MM.1S (cell line): ENCODE measurements around the gene FGD4.

ENCODE experiments used
- DNase-seq: peaks from one replicate; pipeline ENCODE4 v3.0.0-alpha.2; 2015
- H2AFZ ChIP-seq: fragments of 300-600 bp; sonication (generic); 2 replicates; pipeline ENCODE4 v1.6.0; 2016; ENCODE audit warnings: antibody characterized with exemption, low read length
- H3F3A ChIP-seq: fragments of 300-600 bp; sonication (generic); 2 replicates; pipeline ENCODE4 v1.6.1; 2016; ENCODE audit warnings: mild to moderate bottlenecking, antibody characterized with exemption, low read length, moderate library complexity, mixed read lengths; ENCODE audit not compliant: insufficient read depth
- H3K27ac ChIP-seq: fragments of 300-600 bp; sonication (generic); 2 replicates; pipeline ENCODE4 v1.5.1; 2016; ENCODE audit warnings: mild to moderate bottlenecking, low read length
- H3K27me3 ChIP-seq: fragments of 300-600 bp; sonication (generic); replicated peaks from 2 replicates; pipeline ENCODE4 v1.6.0; 2016; ENCODE audit warnings: low read length; ENCODE audit not compliant: insufficient read depth
- H3K36me3 ChIP-seq: fragments of 300-600 bp; sonication (generic); replicated peaks from 2 replicates; pipeline ENCODE4 v1.6.1; 2016; ENCODE audit warnings: mild to moderate bottlenecking, low read length, mixed read lengths; ENCODE audit not compliant: insufficient read depth
- H3K4me1 ChIP-seq: fragments of 300-600 bp; sonication (generic); 2 replicates; pipeline ENCODE4 v1.6.1; 2016; ENCODE audit warnings: low read length, mixed read lengths
- H3K4me2 ChIP-seq: fragments of 300-600 bp; sonication (generic); 2 replicates; pipeline ENCODE4 v1.6.0; 2016; ENCODE audit warnings: low read depth, low read length
- H3K4me3 ChIP-seq: fragments of 300-600 bp; sonication (generic); 2 replicates; pipeline ENCODE4 v1.5.1; 2016; ENCODE audit warnings: low read length, mixed read lengths
- H3K79me2 ChIP-seq: fragments of 300-600 bp; sonication (generic); 2 replicates; pipeline ENCODE4 v1.6.1; 2016; ENCODE audit warnings: mixed run types, low read length, mixed read lengths
- H3K9ac ChIP-seq: fragments of 300-600 bp; sonication (generic); 2 replicates; pipeline ENCODE4 v1.6.1; 2016; ENCODE audit warnings: low read length, mixed read lengths
- H3K9me2 ChIP-seq: fragments of 300-600 bp; sonication (generic); replicated peaks from 2 replicates; pipeline ENCODE4 v1.6.1; 2016; ENCODE audit warnings: mild to moderate bottlenecking, low read length, mixed read lengths; ENCODE audit not compliant: insufficient read depth
- H3K9me3 ChIP-seq: fragments of 300-600 bp; sonication (generic); replicated peaks from 2 replicates; pipeline ENCODE4 v1.6.1; 2016; ENCODE audit warnings: mild to moderate bottlenecking, low read length, mixed read lengths; ENCODE audit not compliant: insufficient read depth
- H4K20me1 ChIP-seq: fragments of 300-600 bp; sonication (generic); 2 replicates; pipeline ENCODE4 v1.6.1; 2016; ENCODE audit warnings: mild to moderate bottlenecking, low read length, moderate library complexity, mixed read lengths; ENCODE audit not compliant: insufficient read depth
- CTCF ChIP-seq: fragments of 300-600 bp; sonication (generic); IDR thresholded peaks from 2 replicates; pipeline ENCODE4 v1.5.1; 2016; ENCODE audit warnings: antibody characterized with exemption, low read length, mixed read lengths
- EZH2 ChIP-seq: fragments of 300-600 bp; sonication (generic); optimal IDR thresholded peaks from 2 replicates; pipeline ENCODE3; 2017; ENCODE audit warnings: low read depth, mild to moderate bottlenecking, antibody characterized with exemption, low read length, mixed read lengths
- EZH2phosphoT487 ChIP-seq: fragments of 300-600 bp; sonication (generic); IDR thresholded peaks from 2 replicates; pipeline ENCODE4 v1.6.1; 2018; ENCODE audit warnings: antibody characterized with exemption, low read length

Gene FGD4

GRCh38 chr12:32466986-32467711, 67.8 kb downstream of the FGD4 start:
- DNase-seq: peak; percentile 2
- peak overlapping the region; percentile 99; the same call in 1 of the 2 replicates for H3K27ac ChIP-seq
- H3K4me2 ChIP-seq: no peak overlapping the region
- peaks cover 53% of the 10 kb centered on the region for H3K4me1 ChIP-seq
- no peak overlapping the region for H2AFZ ChIP-seq
- TF ChIP-seq CTCF: no peak
- no peak for TF ChIP-seq EZH2phosphoT487
- TF ChIP-seq EZH2: no peak
- H3K4me3 ChIP-seq: no peak overlapping the region
- H3F3A ChIP-seq: peaks cover 42% of the 10 kb centered on the region
- no peaks in the 10 kb centered on the region for H3K36me3 ChIP-seq
- H3K9ac ChIP-seq: no peak overlapping the region
- peaks cover 17% of the 10 kb centered on the region; the same call in 1 of the 2 replicates for H3K79me2 ChIP-seq
- no peaks in the 10 kb centered on the region for H3K9me3 ChIP-seq
- no peaks in the 10 kb centered on the region for H3K27me3 ChIP-seq
- no peaks in the 10 kb centered on the region for H4K20me1 ChIP-seq
- H3K9me2 ChIP-seq: no peaks in the 10 kb centered on the region

- Histone ChIP-seq H4K20me1 (no peaks in the 10 kb centered on the region), H3K36me3 (no peaks in the 10 kb centered on the region), H3F3A (peaks cover 32% of the 10 kb centered on the region), H3K9me3 (no peaks in the 10 kb centered on the region), H3K4me2 (peak overlapping the region; percentile 94), H3K9me2 (no peaks in the 10 kb centered on the region), H3K27me3 (no peaks in the 10 kb centered on the region), H3K79me2 (peaks cover 17% of the 10 kb centered on the region; the same call in 1 of the 2 replicates), H3K4me1 (peaks cover 43% of the 10 kb centered on the region), H3K27ac (peak overlapping the region; percentile 99), H2AFZ (peak overlapping the region; percentile 76), H3K4me3 (peak overlapping the region; percentile 42), H3K9ac (peak overlapping the region; percentile 85)
- peak; percentile 87 for DNase-seq
- TF ChIP-seq EZH2 (no peak), EZH2phosphoT487 (no peak), CTCF (no peak)
Observed at GRCh38 chr12:32467959-32468863, 68.9 kb downstream of the FGD4 start.

- peaks cover 8% of the 10 kb centered on the region; the same call in 1 of the 2 replicates for H3K79me2 ChIP-seq
- H2AFZ ChIP-seq: no peak overlapping the region
- no peaks in the 10 kb centered on the region for H3K27me3 ChIP-seq
- no peak for DNase-seq
- peaks cover 19% of the 10 kb centered on the region for H3F3A ChIP-seq
- H4K20me1 ChIP-seq: no peaks in the 10 kb centered on the region
- H3K4me1 ChIP-seq: peaks cover 31% of the 10 kb centered on the region
- H3K9me2 ChIP-seq: no peaks in the 10 kb centered on the region
- H3K4me3 ChIP-seq: no peak overlapping the region
- no peak for TF ChIP-seq EZH2
- TF ChIP-seq CTCF: no peak
- no peak for TF ChIP-seq EZH2phosphoT487
- H3K36me3 ChIP-seq: no peaks in the 10 kb centered on the region
- H3K9me3 ChIP-seq: no peaks in the 10 kb centered on the region
- no peak overlapping the region for H3K4me2 ChIP-seq
- H3K9ac ChIP-seq: no peak overlapping the region
- no peak overlapping the region for H3K27ac ChIP-seq
Observed at GRCh38 chr12:32470936-32471470, 71.6 kb downstream of the FGD4 start.
